HG03520 (cell line): ENCODE results near the gene FBXO42.

Experiments used
- ATAC-seq: cut with Tn5 transposase; IDR thresholded peaks from one replicate; pipeline ENCODE4 v1.9.1; 2021; ENCODE audit warnings: mild to moderate bottlenecking, moderate library complexity; ENCODE audit not compliant: unreplicated experiment

The FBXO42 gene

DNA sequence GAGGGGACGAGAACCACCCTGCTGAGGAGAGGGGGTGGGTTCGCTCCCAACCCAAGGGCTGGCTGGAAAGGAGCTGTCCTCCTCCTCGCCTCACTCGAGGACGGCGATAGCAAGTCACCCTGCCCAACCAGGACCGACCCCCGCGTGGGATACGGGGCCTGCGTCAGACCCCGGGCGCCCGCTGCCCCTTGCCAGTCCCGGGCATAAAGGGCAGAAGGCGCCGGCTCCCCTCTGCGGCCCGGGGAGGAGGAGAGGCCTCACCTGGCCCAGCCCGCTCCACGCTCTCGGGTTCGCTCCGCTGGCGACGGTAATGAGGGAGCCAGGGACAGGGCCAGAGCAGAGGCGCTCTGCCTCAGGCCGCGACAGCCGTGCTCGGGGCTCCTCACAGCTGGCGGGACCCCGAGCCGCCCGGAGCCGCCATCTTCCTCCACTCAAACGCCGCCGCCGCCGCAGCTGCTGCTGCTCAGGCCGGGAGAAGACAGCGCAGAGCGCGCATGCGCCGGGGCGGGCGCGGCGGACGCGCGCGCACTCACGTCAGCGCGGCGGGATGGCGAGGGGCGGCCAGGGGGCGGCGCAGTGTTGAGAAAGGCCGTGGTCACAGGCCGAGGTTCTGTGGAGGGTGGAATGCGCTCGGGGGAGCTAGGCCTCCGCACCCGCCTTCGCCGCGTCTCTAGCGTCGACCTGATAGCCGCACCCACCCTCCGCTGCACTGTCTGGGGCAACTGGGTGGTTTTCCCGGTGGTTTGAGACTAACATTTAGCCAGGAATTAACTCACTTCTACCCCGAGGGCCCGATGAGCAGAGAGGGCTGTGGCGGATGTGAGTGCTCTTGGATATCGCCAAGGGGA, at the start of gene FBXO42:
Gene FBXO42 (minus strand): TSS at position 487 of the 848 bp plus-strand sequence. CDS start 37,062 bp downstream, outside the sequence.
- peak; percentile 88 for ATAC-seq

DNA sequence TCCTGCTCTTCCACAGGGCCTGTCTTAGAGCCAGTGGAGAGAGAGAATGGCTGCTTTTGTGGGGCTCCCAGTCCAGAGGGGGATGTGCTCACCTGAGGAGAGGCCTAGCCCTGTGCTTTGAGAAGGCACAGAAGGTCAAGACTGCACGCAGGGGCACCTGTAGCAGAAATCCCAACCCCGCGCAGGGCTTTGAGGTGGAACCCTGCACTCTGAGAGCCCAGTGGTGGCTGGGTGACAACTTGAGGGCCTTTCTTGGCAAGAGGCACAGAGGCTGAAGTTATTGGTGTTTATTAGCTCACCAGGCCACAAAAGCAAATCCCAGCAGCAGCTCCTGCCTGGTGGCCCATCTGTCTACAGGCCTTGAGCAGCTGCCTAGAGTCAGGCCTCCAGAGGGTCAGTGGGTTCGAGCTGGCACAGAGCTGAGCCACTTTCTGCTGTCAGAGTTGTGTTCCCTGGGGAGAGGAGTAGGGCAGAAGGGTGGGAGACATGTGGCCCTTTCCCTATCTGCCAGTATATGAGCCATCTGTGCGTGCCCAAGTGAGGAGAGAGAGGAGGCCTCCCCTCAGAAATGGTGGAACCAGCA, 46.2 kb upstream of the FBXO42 start:
- ATAC-seq = no peak

DNA sequence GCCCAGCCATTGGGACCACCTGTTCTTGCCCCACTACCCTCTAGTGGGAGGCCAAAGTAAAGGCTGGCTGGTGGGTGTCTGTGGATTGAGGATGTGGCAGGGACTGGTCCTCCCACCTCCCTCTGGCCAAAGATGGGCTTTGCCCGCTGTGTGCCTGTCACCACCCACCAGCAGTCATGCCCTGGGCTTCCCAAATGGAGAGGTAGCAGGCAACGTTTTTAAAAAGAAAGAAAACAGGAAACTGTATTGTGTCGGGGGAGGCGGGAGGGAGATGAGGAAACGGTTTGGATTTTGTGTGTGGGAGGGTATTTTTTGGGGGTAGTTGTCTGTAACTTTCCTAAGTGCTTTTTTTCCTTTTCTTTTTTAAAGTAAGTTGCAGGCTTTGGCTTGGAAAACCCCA, 44.8 kb upstream of the FBXO42 start:
- ATAC-seq = no peak

DNA sequence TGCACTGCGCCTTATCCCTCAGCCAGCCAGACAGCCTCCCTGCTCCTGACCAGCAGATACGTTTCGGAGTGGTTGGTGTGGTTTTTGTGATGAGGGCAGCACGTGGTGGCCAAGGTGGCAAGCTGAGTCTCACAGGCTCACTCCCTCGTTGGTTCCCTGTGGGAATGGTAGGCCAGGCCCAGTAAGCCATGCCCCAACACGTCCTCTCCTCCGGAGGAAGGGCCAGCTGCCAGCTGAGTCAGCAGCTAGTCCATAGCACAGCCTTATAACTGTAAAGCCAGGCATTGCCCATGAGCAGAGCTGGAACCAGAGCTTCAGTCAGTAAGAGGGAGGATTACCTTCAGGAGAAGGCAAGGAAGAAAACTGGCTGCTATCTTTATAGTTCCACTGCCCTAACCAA, 44.3 kb upstream of the FBXO42 start:
- no peak for ATAC-seq

DNA sequence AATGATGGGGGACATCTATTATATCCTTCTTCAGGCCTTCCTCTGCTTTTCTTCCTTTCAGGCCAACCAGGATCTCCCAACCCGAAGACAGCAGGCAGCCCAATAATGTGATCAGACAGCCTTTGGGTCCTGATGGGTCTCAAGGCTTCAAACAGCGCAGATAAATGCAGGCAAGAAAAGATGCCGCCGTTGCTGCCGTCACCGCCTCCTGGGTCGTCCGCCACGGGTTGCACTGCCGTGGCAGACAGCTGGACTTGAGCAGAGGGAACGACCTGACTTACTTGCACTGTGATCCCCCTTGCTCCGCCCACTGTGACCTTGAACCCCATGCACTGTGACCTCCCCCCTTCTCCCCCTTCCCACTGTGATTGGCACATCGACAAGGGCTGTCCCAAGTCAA, 42.7 kb upstream of the FBXO42 start:
- ATAC-seq = no peak

DNA sequence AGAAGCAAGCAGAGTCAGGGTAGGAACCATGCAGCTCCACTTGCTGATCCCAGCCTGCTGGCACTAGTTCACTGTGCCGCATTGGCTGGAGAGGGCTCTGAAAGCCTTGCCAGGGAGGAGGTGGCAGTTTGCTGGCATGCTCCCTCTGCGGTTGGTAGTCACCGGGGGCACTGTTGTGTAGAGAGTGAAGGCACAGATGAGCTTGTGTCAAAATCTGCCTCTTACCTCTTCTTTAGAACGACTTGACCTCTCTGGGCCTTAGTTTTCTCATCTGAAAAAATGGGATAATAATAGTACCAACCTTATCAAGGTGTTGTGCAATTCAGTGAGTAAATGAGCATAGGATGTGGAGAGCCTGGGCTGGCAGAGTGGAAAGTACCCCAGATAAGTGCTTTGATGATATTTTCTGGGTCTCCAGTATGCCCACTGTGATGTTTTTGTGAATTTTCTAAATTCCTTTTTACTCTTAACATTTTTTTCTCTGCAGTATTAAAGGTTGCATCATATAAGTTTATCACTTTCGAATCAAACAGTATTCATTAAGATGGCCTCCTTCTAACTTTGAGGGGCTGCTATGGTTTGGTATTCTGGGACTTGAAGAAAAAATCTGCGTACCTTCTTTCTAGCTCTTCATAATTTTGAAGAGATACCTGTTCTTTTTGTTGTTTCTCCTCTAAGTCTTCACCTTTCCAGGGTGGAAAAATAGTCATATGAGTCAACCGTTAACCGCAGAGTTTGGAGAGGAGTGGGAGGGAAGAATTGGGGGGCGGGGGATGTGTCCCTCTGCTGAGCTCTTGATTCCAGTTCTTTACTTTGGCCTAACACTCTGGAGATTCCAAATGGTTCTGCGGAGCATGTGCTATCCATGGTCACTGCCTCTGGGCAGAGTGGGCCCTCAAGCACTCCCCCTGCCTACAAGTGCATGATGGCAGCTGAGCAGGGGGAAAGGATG, 41.6 kb upstream of the FBXO42 start:
- no peak for ATAC-seq

DNA sequence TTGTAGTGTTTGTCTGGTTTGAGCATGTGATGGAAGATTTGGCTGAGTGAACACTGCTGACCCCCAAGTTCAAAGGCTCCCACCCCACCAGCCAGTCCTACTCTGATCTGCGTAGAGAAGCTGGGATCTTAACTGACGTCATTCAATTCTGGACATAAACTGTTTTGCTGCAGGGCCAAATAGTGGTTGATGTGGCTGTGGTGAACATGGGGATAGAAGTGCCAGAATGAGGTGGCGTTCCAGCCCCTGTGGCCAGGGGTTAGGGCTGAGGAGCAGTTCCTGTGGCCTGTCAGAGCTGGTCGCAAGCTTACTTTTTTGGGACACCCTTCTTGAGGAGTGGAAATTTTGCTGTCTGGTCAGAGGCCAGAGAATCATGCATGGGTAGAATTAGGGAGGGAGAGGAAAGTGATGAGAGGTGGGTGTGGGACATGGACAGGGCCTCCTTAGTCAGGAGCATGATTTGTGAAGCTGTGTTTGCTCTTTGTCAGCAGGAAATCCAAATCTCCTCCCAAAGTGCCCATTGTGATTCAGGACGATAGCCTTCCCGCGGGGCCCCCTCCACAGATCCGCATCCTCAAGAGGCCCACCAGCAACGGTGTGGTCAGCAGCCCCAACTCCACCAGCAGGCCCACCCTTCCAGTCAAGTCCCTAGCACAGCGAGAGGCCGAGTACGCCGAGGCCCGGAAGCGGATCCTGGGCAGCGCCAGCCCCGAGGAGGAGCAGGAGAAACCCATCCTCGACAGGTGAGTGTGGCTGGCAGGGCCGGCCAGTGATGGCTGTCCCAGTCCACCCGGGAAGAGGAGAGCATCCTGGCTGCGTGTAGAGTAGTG, 40.7 kb upstream of the FBXO42 start:
- ATAC-seq = no peak

DNA sequence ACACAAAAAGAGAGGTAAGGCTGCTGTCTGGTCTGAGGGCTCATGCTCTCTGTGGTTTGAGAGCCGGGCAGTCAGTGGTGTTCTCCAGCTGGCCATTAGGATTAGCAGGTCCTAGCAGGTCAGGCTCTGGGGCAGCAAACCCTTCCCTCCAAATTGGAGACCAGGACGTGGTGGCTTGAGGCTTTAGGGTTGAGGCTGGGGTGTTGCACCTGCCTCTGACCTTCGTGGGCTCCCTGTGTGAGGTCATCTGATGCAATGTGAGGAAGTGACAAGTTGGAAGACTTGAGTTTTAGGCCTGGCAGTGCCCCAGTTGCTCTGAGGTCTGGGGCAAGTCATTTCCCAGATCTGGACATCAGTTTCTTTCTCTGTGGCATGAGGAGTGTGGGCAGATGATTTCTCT, 39.1 kb upstream of the FBXO42 start:
- ATAC-seq = no peak

DNA sequence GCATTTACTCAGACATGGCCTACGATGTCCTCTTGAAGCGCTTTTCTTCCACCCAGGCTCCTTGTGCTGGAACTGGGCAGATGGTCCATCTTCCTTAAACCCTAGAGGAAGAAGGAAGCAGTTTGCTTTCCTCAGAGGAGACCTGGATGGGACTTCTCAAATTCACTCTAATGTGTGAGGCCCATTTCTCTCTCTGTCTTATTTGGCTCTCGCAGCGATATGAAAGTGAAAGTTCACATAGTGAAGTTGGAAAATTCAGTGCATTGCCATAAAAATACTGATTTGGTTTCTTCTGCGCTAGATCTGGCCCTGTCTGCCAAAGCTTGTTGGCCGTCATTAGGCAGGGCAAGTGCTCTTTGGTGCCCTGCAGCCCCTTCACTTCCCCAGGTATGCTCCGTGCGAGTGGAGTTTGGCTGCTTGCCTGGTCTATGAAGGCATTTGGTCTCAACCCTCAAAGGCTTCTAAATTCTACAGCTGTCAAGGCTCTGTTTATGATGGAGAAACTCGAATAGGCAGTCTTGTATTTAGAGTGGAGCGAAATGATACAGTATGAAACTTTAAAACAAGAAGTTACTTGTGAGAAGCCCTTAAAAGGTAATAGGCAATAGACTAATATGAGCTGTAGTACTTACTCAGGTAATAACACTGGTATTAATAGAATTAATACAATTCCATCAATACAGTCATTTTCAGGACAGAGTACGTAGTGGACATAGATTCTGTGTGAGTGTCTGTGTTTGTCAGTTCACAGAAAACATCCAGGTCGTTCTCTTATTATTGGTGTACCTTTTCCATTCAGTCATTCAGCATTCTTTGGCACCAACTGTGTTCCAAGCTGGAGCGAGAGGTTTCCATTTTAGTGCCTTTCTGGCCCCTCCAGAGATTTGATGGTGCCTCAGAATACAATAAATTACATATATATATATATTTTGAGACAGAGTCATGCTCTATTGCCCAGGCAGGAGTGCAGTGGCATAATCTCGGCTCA, 35.2 kb upstream of the FBXO42 start:
- ATAC-seq = no peak

DNA sequence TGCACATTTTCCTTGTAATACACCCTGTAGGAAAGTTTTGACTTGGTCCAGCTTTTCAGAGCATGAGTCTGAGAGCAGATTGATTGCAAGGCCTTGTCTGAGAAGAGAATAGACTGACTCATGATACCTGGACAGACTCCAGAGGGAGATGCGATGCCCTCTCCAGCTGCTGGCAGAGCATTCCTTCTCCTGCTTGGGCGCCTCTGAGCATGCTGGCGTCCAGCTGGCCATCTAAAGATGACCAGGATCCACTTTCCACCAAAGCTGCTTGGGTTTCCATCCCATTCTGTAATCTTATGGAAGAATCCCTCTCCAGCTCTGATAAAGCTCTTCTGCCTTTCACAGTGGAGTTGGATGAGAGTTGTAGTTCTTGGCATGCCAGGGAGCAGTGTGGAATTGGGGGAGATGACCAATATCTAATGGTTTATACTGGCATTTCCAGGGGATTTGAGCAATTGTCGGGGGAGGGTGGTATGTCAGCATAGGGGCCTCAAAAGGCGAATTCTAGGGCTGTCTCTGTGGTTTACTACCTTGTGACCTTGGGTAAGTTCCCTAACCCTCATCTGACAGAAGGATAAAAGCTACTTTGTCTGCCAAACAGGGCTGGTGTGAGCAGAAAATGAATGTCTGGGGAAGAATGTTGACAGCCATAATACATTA, 34.3 kb upstream of the FBXO42 start:
- ATAC-seq = no peak

DNA sequence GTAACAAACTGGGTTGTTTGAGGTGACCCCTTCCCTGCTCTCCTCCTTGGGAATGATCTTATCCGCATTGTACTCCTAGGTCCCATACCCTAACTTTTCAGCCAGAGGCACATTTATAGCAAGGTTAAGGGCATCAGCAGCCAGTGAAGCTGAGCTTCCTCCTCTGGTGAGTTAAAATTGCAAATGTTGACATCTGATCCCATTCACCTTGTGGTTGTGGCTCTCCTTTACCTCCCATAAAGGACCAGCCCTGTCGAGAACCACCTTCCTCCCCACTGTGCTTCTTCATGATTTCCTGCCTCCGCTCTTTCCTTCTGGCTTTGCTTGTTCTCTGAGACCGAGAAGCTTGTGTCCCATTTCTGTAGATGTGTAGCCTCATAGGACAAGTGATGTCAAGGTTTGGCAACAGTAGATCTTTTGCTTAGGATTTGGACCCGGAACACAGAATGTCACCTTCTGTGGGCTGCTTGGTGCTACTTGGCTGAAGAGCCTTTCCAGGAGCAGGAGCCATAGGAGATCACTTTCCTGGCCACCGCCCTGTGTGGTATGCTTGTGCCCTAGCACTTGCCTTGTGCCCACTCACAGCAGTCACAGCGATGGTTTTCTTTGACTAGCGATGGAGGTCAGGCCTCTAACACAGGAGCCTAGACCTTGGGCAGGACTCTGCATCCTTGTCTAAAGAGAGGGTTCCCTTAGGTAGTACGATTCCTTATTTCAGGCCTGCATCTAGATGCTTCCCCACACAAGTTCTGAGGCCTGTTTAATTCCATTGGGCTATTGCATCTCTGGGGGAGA, 33.6 kb upstream of the FBXO42 start:
- no peak for ATAC-seq

DNA sequence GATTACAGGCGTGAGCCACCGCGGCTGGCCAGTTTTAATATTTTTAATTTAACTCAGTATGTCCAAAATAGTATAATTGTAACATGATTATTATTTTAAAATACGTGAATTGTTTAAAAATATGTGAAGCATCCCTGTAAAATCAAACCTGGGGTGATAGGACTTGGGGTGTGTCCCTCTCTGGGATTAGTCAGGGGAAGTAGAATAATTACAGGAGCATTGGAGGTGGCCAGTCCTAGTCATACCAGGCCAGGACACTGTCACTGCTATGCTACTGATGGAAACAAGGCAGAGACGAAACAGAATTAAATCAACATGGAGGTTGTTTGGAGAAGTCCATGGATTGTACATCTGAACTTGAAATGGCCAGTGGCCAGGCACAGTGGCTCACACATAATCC, 31.6 kb upstream of the FBXO42 start:
- no peak for ATAC-seq

DNA sequence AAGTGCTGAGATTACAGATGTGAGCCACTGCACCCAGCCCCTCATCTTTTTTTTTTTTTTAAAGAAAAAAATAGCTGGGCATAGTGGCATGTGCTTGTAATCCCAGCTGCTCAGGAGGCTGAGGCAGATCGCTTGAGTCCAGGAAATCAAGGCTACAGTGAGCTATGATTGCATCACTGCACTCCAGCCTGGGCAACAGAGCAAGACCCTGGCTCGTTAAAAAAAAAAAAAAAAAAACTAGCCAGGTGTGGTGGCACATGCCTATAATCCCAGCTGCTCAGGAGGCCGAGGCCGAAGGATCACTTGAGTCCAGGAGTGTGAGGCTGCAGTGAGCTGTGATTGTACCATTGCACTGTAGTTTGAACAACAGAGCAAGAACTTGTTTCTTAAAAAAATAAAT, 28.6 kb upstream of the FBXO42 start:
- ATAC-seq = no peak

DNA sequence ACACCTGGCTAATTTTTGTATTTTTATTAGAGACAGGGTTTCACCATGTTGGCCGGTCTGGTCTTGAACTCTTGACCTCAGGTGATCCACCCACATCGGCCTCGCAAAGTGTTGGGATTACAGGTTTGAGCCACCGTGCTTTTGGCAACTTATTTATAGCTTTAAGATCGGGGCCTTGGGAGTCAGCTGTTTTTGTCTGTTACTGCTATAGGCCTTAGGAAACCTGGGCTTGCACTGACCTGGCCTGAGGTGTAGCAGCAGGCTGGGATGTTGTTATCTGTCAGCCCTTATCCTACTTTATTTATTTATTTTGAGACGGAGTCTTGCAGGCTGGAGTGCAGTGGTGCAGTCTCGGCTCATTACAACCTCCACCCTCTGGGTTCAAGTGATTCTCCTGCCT, 26.2 kb upstream of the FBXO42 start:
- no peak for ATAC-seq

DNA sequence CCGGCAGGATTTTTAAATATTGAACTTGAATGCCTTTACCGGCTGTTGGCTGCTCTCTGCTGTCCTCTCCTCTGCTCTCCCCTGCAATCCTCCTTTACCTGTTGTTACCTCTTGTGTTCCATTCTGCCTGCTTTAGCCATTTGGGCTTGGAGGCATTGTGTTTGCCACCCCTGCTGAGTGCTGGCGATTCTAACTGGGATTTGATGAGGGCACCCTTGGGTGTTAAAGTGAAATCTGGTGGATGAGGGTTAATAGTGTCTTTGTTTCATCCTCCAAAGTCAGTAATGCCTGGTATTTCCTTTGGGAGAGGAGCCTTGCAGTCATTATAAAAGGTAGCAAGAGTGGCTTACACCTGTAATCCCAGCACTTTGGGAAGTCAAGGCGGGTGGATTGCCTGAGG, 24.7 kb upstream of the FBXO42 start:
- ATAC-seq = no peak

DNA sequence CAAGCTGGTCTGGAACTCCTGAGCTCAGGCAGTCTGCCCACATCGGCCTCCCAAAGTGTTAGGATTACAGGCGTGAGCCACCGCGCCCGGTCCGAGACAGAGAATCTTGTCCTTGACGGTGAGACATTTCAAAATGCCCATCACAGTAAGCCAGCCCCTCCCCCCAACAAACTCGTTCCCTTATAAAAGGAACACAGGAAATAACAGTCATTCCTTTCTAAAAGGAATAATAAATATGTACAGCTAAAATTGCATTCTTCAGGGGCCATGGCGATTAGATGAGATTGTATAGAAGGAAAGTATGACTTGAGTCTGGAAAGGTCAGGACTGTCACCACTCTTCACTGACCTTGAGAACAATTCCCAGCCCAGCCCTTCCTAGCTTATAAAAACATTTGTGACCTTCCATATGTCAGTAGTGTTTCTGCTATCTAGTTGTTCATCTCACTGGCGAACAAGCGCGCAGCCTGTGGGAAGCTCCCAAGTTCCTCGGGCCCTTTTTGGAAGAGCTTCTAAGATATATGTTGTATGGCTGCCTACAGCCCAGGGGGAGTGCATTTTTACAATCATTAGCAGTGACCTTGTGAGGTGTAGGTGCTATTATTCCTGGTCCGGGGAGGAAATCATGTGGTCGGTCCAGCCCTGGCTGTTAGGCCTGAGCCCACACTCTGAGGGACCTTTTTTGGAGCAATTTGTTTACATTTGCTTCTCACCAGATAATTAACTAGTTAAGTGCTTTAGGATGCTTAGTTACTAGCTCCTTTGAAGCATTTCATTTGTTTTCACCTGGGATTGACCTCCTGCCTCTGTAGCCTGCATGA, 23.5 kb upstream of the FBXO42 start:
- no peak for ATAC-seq

DNA sequence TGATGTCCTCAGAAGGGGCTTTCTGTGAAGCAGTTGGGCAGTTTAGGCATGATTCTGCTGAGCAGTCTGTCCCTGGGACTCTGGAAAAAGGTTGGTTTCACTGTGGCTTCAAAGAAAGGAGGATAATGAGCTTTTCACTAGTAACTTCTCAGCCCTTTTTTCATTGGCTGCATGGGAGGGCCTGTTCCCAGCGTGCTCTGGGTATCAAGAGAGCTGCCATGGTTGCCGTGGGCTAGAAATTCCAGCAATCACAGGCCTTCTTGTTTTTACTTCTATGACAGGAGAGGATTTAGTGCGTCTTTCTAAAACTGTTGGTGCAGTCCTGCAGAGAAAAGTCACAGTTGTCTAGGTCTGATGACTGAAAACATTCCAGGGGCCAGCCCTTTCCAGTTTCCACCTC, 22.0 kb upstream of the FBXO42 start:
- ATAC-seq = no peak
